ENCODE data around the gene DDRGK1.

DNA sequence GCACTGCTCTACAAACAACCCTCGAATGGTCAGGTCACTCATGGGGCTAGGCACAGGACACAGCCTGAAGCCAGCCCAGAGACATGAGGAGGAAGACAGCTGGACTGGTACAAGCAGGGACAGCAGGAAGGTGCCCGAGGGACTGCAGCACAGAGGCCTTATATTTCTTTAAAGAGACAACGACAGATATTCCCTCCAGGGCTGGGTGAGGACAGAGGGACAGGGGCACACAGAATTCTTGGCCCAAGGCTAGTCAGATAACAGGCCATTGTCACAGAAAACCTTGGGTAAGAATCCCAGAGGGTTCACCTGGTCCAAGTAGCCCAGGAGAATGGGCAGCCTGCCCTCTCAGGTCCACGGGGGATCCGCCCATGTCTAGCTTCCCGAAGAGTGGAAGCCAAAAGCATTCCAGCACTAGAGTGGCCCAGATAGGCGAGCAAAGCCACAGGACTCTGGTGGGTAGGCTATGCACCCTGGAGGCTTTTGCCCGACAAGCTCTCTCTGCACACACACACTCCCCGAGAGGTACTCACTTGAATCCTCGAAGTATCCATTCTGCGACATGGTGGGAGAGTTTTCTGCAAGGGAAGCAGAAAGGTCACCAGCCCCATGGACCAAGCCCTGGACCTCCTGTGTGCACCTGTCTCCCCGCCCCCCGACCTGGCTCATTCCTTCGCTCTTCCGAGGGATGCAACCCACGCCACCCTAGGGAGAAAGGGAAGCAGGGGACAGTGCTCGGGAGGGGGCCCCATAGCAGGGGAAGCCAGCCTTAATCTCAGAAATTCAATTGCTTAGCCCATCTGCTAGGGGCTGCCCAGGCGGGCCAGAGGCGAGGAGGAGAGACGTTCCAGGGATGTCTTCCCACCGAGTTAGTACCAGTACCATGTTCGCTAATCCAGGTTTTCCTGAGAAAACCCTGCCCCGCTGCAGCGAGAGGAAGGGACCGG lies 32.8 kb upstream of the DDRGK1 start:
- TF ChIP-seq SUZ12 (IDR thresholded peaks at IDR 0.05; ENCODE audit: extremely low read depth, insufficient read depth, insufficient read length), result no peak
- TF ChIP-seq YY1 (IDR thresholded peaks at IDR 0.05; ENCODE audit: insufficient read depth, insufficient read length), result no peak
